Panc1 (cell line): ENCODE results near the gene KNDC1. TPM values are rescaled to one million over a fixed set of nuclear protein-coding genes. Genes with fewer than 3 reads are reported as not detected.

Experiments
- ATAC-seq: fragments of 200-7000 bp; cut with Tn5 transposase; 2 replicates; pipeline ENCODE4 v1.9.1; 2020; ENCODE audit warnings: mild to moderate bottlenecking, moderate library complexity
- BruUV-seq: library from RNA; stranded (reverse); fragments of 400-500 nt; replicated peaks from 2 replicates; lab custom pipeline; 2021; lab: Mats Ljungman, UMichigan
- CTCF ChIA-PET: fragments of 300-600 bp; sonication (Branson Sonifier 250); formaldehyde crosslinking; loops from one replicate; lab custom pipeline; 2022; ENCODE audit warnings: antibody characterized with exemption; lab: Charles Lee
- POLR2A ChIA-PET: fragments of 300-600 bp; sonication (Branson Sonifier 250); formaldehyde crosslinking; loops from one replicate; lab custom pipeline; 2022; ENCODE audit warnings: antibody characterized with exemption; lab: Charles Lee
- DNase-seq: peaks from one replicate; pipeline ENCODE4 v3.0.0-alpha.2; 2010; ENCODE audit warnings: low read depth, low spot score
- H3K27ac ChIP-seq: 2 replicates; pipeline ENCODE4 v1.5.1; 2011; ENCODE audit warnings: mild to moderate bottlenecking, low read length, inconsistent platforms
- H3K27me3 ChIP-seq: fragments of 200-500 bp; sonication (Bioruptor generic); 2 replicates; pipeline ENCODE4 v1.6.0; 2014; ENCODE audit warnings: low read length, inconsistent platforms; ENCODE audit not compliant: control insufficient read depth, insufficient read depth
- H3K36me3 ChIP-seq: fragments of 200-500 bp; sonication (Bioruptor generic); 2 replicates; pipeline ENCODE4 v1.5.1; 2014; ENCODE audit warnings: inconsistent platforms, mild to moderate bottlenecking, low read length, moderate library complexity; ENCODE audit not compliant: control insufficient read depth, insufficient read depth
- H3K4me1 ChIP-seq: 2 replicates; pipeline ENCODE4 v1.5.1; 2011; ENCODE audit warnings: inconsistent platforms, mild to moderate bottlenecking, low read length, moderate library complexity; ENCODE audit not compliant: control insufficient read depth, insufficient read depth
- H3K4me3 ChIP-seq, 2 experiments: 2 replicates each; pipeline ENCODE4 v1.5.1; 2011 to 2012; ENCODE audit warnings: low read depth in 2 of 2, low read length in 2 of 2, mild to moderate bottlenecking in 2 of 2, inconsistent platforms in 1 of 2, moderate library complexity in 1 of 2
- H3K9me3 ChIP-seq: fragments of 200-500 bp; sonication (Bioruptor generic); 2 replicates; pipeline ENCODE4 v1.5.1; 2014; ENCODE audit warnings: low read depth, mild to moderate bottlenecking, inconsistent platforms, low read length, moderate library complexity; ENCODE audit not compliant: control insufficient read depth, insufficient read depth
- CTCF ChIP-seq: fragments of 450-650 bp; IDR thresholded peaks from 2 replicates; pipeline ENCODE4 v1.5.1; 2017; ENCODE audit warnings: mild to moderate bottlenecking
- POLR2AphosphoS5 ChIP-seq: IDR thresholded peaks from 2 replicates; pipeline ENCODE4 v1.6.1; 2012; ENCODE audit warnings: mild to moderate bottlenecking, low read depth, low read length, moderate library complexity
- REST ChIP-seq, 2 experiments: IDR thresholded peaks; 2 replicates each; pipeline ENCODE4 v1.6.1; 2011 to 2012; ENCODE audit warnings: low read depth in 2 of 2, control low read depth in 1 of 2, low read length in 1 of 2, mild to moderate bottlenecking in 1 of 2, moderate library complexity in 1 of 2; ENCODE audit not compliant: insufficient read depth in 1 of 2
- SIN3A ChIP-seq: IDR thresholded peaks from 2 replicates; pipeline ENCODE4 v1.6.1; 2012; ENCODE audit warnings: low read depth, mild to moderate bottlenecking, low read length, moderate library complexity, borderline replicate concordance; ENCODE audit not compliant: insufficient read depth
- TCF7L2 ChIP-seq: IDR thresholded peaks from 2 replicates; pipeline ENCODE4 v1.6.1; 2011; ENCODE audit warnings: mild to moderate bottlenecking, low read depth, low read length, inconsistent platforms
- in situ Hi-C: cut with HindIII; loops from 2 replicates; pipeline ENCODE4 v1.10.0; 2016; ENCODE audit warnings: low sequenced_read_pairs, low pct_unique_long_range_greater_than_20kb
- intact Hi-C: fragments of 100-400 bp; cut with micrococcal nuclease; formaldehyde crosslinking; loops from one replicate; pipeline ENCODE4 v1.10.0; 2022; ENCODE audit not compliant: unreplicated experiment
- total RNA-seq: library from RNA; stranded (reverse); gene quantifications from one replicate; pipeline ENCODE4 v1.2.1, GENCODE V29; 2021; ENCODE audit not compliant: unreplicated experiment

The KNDC1 gene
- total RNA-seq, 1 experiment from 2014 or later, result 2.6 TPM

GRCh38 chr10:133206356-133207040 is 46.5 kb downstream of the KNDC1 start:
- Histone ChIP-seq H3K36me3 (no peaks in the 10 kb centered on the region), H3K9me3 (no peaks in the 10 kb centered on the region), H3K4me1 (no peaks in the 10 kb centered on the region), H3K4me3 (no peak overlapping the region), H3K27ac (no peak overlapping the region), H3K27me3 (no peaks in the 10 kb centered on the region)
- CTCF ChIA-PET, result no interaction called here
- intact Hi-C loops (no loop called here), in situ Hi-C loops (no loop called here)
- ATAC-seq (no peak), DNase-seq (no peak)
- BruUV-seq, result no TSS peak
- TF ChIP-seq TCF7L2, result no peak
- TF ChIP-seq SIN3A, result no peak
- TF ChIP-seq CTCF, result no peak
- no peak for TF ChIP-seq POLR2AphosphoS5
- no peak for TF ChIP-seq REST (IDR thresholded peaks at IDR 0.05; ENCODE audit: insufficient read depth in 1 of 2, low read depth in 2 of 2, low read length in 1 of 2)
- POLR2A ChIA-PET, result no interaction called here

GRCh38 chr10:133207041-133207600 is 47.1 kb downstream of the KNDC1 start:
- ATAC-seq, result no peak
- BruUV-seq, result no TSS peak
- TF ChIP-seq SIN3A (no peak), REST (IDR thresholded peaks at IDR 0.05; ENCODE audit: insufficient read depth in 1 of 2, low read depth in 2 of 2, low read length in 1 of 2) (no peak), POLR2AphosphoS5 (no peak), CTCF (no peak), TCF7L2 (no peak)
- no peaks in the 10 kb centered on the region for H3K36me3 ChIP-seq
- intact Hi-C loops, result no loop called here
- no peaks in the 10 kb centered on the region for H3K9me3 ChIP-seq
- H3K4me3 ChIP-seq, result no peak overlapping the region
- no peak for DNase-seq
- H3K27me3 ChIP-seq, result no peaks in the 10 kb centered on the region
- H3K27ac ChIP-seq, result no peak overlapping the region
- POLR2A ChIA-PET, result no interaction called here
- CTCF ChIA-PET, result no interaction called here
- H3K4me1 ChIP-seq, result no peaks in the 10 kb centered on the region
- in situ Hi-C loops, result no loop called here
